T-helper 17 cell (primary cell): ENCODE data around the gene TARS2. TPM values are rescaled to one million over a fixed set of nuclear protein-coding genes. Genes with fewer than 3 reads are reported as not detected.
A peak's percentile ranks its signal among the peaks of the same experiment; 100 is the strongest.

Source experiments
- ATAC-seq: fragments of 150-1000 bp; cut with Tn5 transposase; 2 replicates; pipeline ENCODE4 v1.10.0; 2021; ENCODE audit warnings: mild to moderate bottlenecking, moderate library complexity
- DNase-seq, 3 donors: peaks; one replicate each; pipeline versions ENCODE4 v3.0.0 to v3.0.0-alpha.2; 2020 to 2021
- H3K9me3 ChIP-seq: one replicate; pipeline ENCODE4 v1.7.0; 2013; ENCODE audit warnings: low read length, mild to moderate bottlenecking; ENCODE audit not compliant: control insufficient read depth, poor library complexity, severe bottlenecking
- H3K27ac Mint-ChIP-seq: one replicate; pipeline ENCODE4 v1.8.0; 2022; ENCODE audit warnings: mild to moderate bottlenecking, moderate library complexity, mixed read lengths
- H3K27me3 Mint-ChIP-seq: one replicate; pipeline ENCODE4 v1.8.0; 2022; ENCODE audit warnings: mixed read lengths
- H3K36me3 Mint-ChIP-seq: one replicate; pipeline ENCODE4 v1.8.0; 2022; ENCODE audit warnings: low read depth, mixed read lengths
- H3K4me1 Mint-ChIP-seq: one replicate; pipeline ENCODE4 v1.8.0; 2022; ENCODE audit warnings: mild to moderate bottlenecking, mixed read lengths
- H3K4me3 Mint-ChIP-seq: one replicate; pipeline ENCODE4 v1.8.0; 2022; ENCODE audit warnings: mild to moderate bottlenecking, moderate library complexity, mixed read lengths
- total RNA-seq, 4 donors: library from RNA in 2 of 4; stranded (reverse) in 2 of 4; gene quantifications; one replicate each; pipeline ENCODE4 v1.2.3 and lab custom pipeline; 2022 to 2026

TARS2 gene
- total RNA-seq, 2 donors from 2014 or later, result 28.5 to 32.9 TPM

DNA sequence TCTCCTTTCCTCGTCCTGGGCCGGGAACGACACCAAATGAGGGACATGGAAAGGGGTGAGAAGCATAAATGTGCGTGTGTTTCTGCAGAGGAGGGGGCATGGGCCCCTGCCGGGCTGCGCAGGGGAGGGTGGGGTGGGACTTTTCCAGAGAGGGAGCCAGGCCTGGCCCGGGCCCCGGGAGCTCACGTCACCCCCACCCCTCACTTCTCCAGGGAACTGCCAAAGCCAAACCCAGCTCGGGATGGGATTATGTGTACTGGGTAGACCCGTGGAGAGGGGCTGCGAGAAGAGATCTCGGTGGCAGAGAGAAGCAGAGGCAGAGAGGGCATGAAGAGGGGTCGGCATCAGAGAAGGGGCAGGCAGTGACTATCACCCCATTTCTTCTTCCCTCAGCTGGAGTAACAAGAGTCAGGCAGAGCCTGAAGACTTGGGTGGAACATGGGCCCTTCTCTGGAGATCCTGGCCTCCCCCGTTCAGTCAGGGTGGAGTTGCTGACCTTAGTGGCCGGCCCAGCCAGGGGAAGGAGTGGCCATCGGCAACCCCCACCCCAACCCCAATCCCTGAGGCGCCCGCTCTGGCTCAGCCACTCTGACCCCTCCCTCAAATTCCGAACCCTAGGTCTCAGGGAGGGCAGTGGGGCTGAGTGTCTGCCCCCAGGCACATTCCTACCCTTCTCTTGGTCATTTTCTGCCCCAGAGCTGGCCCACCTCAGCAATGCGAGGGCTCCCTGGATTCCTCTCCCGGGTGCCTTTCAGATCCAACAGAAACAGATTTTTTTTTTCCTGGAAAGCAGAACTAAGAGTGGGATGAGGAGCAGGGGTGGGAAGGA lies 63.2 kb downstream of the TARS2 start:
- Mint-ChIP-seq H3K27me3 (peaks cover 12% of the 10 kb centered on the region), H3K4me1 (peaks cover 13% of the 10 kb centered on the region), H3K4me3 (peak overlapping the region; percentile 50), H3K27ac (peak overlapping the region; percentile 19), H3K36me3 (no peaks in the 10 kb centered on the region)
- ATAC-seq (no peak), DNase-seq (no peak)
- no peaks in the 10 kb centered on the region for H3K9me3 ChIP-seq

DNA sequence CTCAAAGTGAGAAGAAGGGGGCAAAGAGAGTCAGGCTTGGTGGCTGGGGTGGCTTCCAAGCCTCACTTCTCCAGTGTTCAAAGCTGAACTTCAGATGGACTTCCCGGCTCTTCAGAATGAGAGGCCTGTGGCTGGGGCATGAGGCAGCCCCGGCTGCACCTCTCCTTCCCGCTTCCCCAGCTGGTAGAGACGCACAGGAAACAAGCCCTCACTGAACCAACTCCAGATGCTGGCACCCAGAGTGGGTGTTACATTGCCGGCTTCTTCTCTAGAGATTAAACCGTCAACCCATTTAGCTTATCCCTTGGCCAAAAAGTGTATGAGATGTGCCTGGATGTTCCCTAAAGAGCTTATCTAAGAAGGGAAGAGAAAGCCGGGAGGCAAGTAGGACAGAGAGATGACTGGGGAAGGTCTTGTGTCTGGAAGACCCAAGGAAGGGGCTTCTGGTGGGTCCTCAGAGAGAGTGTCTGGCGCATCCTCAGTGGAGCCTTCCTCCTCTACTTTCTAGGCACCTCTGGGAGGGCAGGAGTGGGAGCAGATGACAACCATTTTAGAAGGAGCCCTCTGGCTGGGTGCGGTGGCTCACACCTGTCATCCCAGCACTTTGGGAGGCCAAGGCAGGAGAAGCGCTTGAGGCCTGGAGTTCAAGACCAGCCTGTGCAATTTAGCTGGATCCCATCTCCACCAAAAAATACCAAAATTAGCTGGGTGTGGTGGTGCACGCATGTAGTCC lies 64.0 kb downstream of the TARS2 start:
- peaks cover 13% of the 10 kb centered on the region for H3K4me1 Mint-ChIP-seq
- H3K9me3 ChIP-seq, result no peaks in the 10 kb centered on the region
- no peak for ATAC-seq
- no peak for DNase-seq
- H3K4me3 Mint-ChIP-seq, result peak overlapping the region; percentile 39
- peaks cover 7% of the 10 kb centered on the region for H3K27me3 Mint-ChIP-seq
- peak overlapping the region; percentile 19 for H3K27ac Mint-ChIP-seq
- no peaks in the 10 kb centered on the region for H3K36me3 Mint-ChIP-seq

DNA sequence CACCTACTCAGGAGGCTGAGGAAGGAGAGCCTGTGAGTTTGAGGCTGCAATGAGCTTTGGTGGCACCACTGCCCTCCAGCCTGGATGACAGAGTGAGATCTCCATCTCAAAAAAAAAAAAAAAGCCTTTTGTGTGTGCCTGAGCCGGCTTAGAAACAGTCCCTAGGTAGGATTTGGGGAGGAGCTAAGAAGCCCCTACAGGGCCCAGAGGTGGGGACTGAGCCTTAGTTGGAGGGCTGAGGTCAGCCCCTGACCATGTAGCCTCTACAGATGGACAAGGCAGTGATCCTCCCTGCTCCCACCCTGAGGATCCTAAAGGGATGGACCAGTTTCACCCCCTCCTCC lies 64.5 kb downstream of the TARS2 start:
- no peaks in the 10 kb centered on the region for H3K36me3 Mint-ChIP-seq
- no peak for ATAC-seq
- peak overlapping the region; percentile 19 for H3K27ac Mint-ChIP-seq

DNA sequence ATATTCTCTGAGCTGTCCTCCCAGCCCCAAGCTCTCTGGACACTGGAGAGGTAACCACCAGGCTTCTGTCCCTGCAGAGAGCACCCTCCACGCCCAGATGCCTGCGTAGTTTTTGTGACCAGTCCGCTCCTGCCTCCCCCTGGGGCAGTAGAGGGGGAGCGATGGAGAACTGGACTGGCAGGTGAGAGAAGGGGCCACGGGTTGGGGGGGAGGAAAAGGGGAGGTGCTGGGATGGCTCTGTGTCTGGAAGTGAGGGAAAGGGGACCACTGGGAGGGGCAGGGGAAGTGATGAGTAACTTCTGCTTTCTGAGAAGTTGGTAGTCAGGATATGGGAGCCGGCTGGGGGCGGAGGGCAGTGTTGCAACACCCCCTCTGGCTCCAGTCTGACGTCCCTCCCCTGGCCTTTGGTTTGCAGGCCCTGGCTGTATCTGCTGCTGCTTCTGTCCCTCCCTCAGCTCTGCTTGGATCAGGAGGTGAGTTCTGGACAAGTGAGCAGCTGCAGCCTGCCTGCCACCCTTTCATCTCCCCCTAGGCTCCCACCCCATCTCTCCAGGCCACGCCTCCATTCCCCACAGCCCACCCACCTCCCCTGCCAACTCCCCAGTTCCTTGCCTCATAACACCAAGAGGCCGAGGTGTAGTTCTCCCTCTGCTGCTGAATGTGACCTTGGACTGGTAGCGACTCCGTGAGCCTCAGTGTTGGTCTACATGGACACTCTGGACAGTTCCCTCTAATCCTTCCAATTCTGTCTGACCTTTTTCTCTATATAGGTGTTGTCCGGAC lies 65.1 kb downstream of the TARS2 start:
- Mint-ChIP-seq H3K4me3 (peak overlapping the region; percentile 77), H3K36me3 (no peaks in the 10 kb centered on the region), H3K27me3 (no peaks in the 10 kb centered on the region), H3K27ac (no peak overlapping the region), H3K4me1 (peaks cover 13% of the 10 kb centered on the region)
- DNase-seq, result no peak
- H3K9me3 ChIP-seq, result no peaks in the 10 kb centered on the region
- ATAC-seq, result peak; percentile 12

More for the DNA sequence above, 64.5 kb downstream of the TARS2 start:
- Mint-ChIP-seq H3K27me3 (peaks cover 2% of the 10 kb centered on the region), H3K4me1 (peaks cover 13% of the 10 kb centered on the region), H3K4me3 (no peak overlapping the region)
- no peaks in the 10 kb centered on the region for H3K9me3 ChIP-seq
- no peak for DNase-seq

DNA sequence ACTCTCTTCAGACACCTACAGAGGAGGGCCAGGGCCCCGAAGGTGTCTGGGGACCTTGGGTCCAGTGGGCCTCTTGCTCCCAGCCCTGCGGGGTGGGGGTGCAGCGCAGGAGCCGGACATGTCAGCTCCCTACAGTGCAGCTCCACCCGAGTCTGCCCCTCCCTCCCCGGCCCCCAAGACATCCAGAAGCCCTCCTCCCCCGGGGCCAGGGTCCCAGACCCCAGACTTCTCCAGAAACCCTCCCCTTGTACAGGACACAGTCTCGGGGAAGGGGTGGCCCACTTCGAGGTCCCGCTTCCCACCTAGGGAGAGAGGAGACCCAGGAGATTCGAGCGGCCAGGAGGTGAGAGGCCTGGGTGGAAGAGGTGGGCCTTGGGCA lies 65.7 kb downstream of the TARS2 start:
- H3K9me3 ChIP-seq, result no peaks in the 10 kb centered on the region
- no peaks in the 10 kb centered on the region for H3K27me3 Mint-ChIP-seq
- DNase-seq (no peak), ATAC-seq (no peak)
- peak overlapping the region; percentile 77 for H3K4me3 Mint-ChIP-seq
- no peaks in the 10 kb centered on the region for H3K36me3 Mint-ChIP-seq
- H3K27ac Mint-ChIP-seq, result no peak overlapping the region
- H3K4me1 Mint-ChIP-seq, result peaks cover 13% of the 10 kb centered on the region

DNA sequence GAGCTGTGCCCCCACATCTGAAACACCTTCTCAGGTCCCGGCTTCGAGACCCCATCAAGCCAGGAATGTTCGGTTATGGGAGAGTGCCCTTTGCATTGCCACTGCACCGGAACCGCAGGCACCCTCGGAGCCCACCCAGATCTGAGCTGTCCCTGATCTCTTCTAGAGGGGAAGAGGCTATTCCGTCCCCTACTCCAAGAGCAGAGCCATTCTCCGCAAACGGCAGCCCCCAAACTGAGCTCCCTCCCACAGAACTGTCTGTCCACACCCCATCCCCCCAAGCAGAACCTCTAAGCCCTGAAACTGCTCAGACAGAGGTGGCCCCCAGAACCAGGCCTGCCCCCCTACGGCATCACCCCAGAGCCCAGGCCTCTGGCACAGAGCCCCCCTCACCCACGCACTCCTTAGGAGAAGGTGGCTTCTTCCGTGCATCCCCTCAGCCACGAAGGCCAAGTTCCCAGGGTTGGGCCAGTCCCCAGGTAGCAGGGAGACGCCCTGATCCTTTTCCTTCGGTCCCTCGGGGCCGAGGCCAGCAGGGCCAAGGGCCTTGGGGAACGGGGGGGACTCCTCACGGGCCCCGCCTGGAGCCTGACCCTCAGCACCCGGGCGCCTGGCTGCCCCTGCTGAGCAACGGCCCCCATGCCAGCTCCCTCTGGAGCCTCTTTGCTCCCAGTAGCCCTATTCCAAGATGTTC lies 66.3 kb downstream of the TARS2 start:
- no peaks in the 10 kb centered on the region for H3K36me3 Mint-ChIP-seq
- no peaks in the 10 kb centered on the region for H3K9me3 ChIP-seq
- ATAC-seq (no peak), DNase-seq (no peak)
- H3K27me3 Mint-ChIP-seq, result no peaks in the 10 kb centered on the region
- peaks cover 11% of the 10 kb centered on the region for H3K4me1 Mint-ChIP-seq
- no peak overlapping the region for H3K4me3 Mint-ChIP-seq
- H3K27ac Mint-ChIP-seq, result no peak overlapping the region

DNA sequence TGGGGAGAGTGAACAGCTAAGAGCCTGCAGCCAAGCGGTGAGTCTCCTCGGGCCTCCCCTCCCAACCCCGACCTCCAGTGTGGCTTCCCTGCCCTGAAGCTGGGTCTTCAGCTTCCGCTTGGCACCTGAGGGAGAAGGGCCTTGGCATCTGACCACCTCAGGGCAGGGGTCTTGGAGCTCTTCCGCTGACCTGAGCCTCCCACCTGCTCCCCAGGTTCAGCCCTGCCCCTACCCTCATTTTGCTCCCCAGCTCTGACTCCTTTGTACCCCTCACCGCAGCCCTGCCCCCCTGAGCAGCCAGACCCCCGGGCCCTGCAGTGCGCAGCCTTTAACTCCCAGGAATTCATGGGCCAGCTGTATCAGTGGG lies 66.8 kb downstream of the TARS2 start:
- DNase-seq (no peak), ATAC-seq (no peak)
- Mint-ChIP-seq H3K27ac (no peak overlapping the region), H3K36me3 (no peaks in the 10 kb centered on the region), H3K4me3 (no peak overlapping the region), H3K27me3 (no peaks in the 10 kb centered on the region), H3K4me1 (peaks cover 10% of the 10 kb centered on the region)
- H3K9me3 ChIP-seq, result no peaks in the 10 kb centered on the region

DNA sequence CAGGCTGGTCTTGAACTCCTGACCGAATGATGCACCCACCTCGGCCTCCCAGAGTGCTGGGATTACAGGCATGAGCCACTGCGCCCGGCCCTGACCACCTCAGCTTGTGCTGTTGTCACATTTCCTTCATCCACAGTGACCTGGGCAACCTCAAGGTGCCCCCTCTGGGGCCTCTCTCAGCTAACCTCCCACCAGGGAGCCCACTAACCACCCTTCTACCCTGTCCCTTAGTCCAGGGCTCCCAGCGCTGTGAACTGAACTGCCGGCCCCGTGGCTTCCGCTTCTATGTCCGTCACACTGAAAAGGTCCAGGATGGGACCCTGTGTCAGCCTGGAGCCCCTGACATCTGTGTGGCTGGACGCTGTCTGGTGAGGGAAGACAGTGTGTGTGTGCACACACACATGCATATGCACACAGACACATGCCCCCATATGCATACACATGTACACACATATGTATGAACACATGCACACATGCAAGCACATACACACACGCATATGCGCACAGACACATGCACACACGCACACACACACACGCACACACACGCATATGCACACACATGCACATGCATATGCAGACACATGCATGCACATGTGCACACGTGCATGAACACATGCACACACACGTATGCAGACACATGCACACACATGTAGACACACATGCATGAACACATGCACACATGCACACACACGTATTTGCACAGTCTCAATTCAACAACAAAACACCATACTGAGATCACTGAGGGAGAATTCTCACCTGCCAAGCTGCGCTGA lies 68.2 kb downstream of the TARS2 start:
- no peak for ATAC-seq
- no peak overlapping the region for H3K4me3 Mint-ChIP-seq
- H3K4me1 Mint-ChIP-seq, result peaks cover 12% of the 10 kb centered on the region
- H3K27ac Mint-ChIP-seq, result no peak overlapping the region
- DNase-seq, result no peak
- no peaks in the 10 kb centered on the region for H3K9me3 ChIP-seq
- H3K27me3 Mint-ChIP-seq, result no peaks in the 10 kb centered on the region
- H3K36me3 Mint-ChIP-seq, result no peaks in the 10 kb centered on the region

DNA sequence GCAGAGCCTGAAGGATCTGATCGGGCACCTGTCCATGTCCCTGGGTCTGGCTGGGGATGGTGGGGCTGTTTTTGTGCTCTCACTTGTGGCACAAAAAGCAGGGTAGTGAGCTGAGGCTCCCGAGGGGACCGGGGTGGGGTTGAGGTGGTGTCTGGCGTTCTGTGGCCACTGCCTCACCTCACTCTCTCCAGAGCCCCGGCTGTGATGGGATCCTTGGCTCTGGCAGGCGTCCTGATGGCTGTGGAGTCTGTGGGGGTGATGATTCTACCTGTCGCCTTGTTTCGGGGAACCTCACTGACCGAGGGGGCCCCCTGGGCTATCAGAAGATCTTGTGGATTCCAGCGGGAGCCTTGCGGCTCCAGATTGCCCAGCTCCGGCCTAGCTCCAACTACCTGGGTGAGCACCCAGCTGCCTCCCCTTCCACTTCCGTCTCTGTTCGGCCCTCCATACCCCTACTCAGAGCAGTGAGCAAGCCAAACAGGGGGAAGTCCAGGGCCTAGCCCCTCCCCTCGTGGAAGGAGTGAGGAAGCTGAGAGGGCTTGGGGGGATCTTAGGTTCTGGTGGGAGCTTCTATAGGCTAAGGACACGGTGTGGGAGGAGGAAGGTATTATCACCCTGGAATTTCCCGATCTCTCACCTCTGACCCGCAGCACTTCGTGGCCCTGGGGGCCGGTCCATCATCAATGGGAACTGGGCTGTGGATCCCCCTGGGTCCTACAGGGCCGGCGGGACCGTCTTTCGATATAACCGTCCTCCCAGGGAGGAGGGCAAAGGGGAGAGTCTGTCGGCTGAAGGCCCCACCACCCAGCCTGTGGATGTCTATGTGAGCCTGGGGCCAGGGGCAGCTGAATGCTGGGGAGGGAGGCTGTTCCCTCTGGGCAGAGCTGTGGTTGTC lies 69.0 kb downstream of the TARS2 start:
- Mint-ChIP-seq H3K36me3 (no peaks in the 10 kb centered on the region), H3K4me1 (peaks cover 15% of the 10 kb centered on the region), H3K4me3 (peak overlapping the region; percentile 36), H3K27ac (peak overlapping the region; percentile 21), H3K27me3 (no peaks in the 10 kb centered on the region)
- no peak for ATAC-seq
- H3K9me3 ChIP-seq, result no peaks in the 10 kb centered on the region
- DNase-seq, result no peak

DNA sequence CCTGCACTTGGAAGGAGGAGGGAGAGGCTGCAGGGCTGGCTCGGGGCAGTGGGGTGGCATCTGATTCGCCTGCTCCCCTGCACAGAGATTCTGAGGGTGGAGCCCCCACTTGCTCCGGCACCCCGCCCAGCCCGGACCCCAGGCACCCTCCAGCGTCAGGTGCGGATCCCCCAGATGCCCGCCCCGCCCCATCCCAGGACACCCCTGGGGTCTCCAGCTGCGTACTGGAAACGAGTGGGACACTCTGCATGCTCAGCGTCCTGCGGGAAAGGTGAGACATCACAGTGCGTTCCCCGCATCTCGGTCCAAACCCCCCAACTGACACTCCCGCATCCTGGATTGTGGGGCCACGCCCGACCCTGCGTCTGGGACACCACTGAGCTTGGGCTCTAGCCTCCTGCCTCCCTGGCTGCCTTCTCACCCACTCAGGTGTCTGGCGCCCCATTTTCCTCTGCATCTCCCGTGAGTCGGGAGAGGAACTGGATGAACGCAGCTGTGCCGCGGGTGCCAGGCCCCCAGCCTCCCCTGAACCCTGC lies 69.9 kb downstream of the TARS2 start:
- Mint-ChIP-seq H3K36me3 (no peaks in the 10 kb centered on the region), H3K27me3 (no peaks in the 10 kb centered on the region), H3K4me3 (no peak overlapping the region), H3K4me1 (peaks cover 17% of the 10 kb centered on the region), H3K27ac (no peak overlapping the region)
- ATAC-seq, result no peak
- DNase-seq, result no peak
- no peaks in the 10 kb centered on the region for H3K9me3 ChIP-seq
